Measurements from ENCODE around the gene ADK.
A peak's percentile ranks its signal among the peaks of the same experiment; 100 is the strongest.
"Not testable (repeated sequence)": the region's sequence is repeated elsewhere in the genome, so short reads cannot be mapped to it uniquely, and the experiment has no call there.

ADK gene

GRCh38 chr10:74243067-74243466, 92.0 kb downstream of the ADK start:
- no peak for DNase-seq (ENCODE audit: low read depth)

GRCh38 chr10:74244097-74244685, 93.2 kb downstream of the ADK start:
- peak; percentile 7 for DNase-seq (ENCODE audit: low read depth)

GRCh38 chr10:74244807-74245206, 93.8 kb downstream of the ADK start:
- DNase-seq (ENCODE audit: low read depth) = no peak

GRCh38 chr10:74246495-74246894, 95.5 kb downstream of the ADK start:
- no peak for DNase-seq (ENCODE audit: low read depth)

GRCh38 chr10:74249865-74250264, 98.8 kb downstream of the ADK start:
- DNase-seq (ENCODE audit: low read depth) = no peak

- no peak for DNase-seq (ENCODE audit: low read depth)
These were observed 104.2 kb downstream of the ADK start for GRCh38 chr10:74255214-74255613.

GRCh38 chr10:74255888-74256357, 104.9 kb downstream of the ADK start:
- no peak for DNase-seq (ENCODE audit: low read depth)

GRCh38 chr10:74262856-74263255, 111.8 kb downstream of the ADK start:
- DNase-seq (ENCODE audit: low read depth) = no peak

- DNase-seq (ENCODE audit: low read depth) = no peak
These were observed 113.0 kb downstream of the ADK start for GRCh38 chr10:74263996-74264395.

GRCh38 chr10:74272288-74272687, 121.3 kb downstream of the ADK start:
- DNase-seq (ENCODE audit: low read depth) = no peak

- DNase-seq (ENCODE audit: low read depth) = no peak
These were observed 124.8 kb downstream of the ADK start for GRCh38 chr10:74275755-74276290.

- no peak for DNase-seq (ENCODE audit: low read depth)
These were observed 125.4 kb downstream of the ADK start for GRCh38 chr10:74276416-74276815.

- no peak for DNase-seq (ENCODE audit: low read depth)
These were observed 131.3 kb downstream of the ADK start for GRCh38 chr10:74282151-74282847.

- DNase-seq (ENCODE audit: low read depth) = no peak
These were observed 131.8 kb downstream of the ADK start for GRCh38 chr10:74282848-74283210.

- no peak for DNase-seq (ENCODE audit: low read depth)
These were observed 138.2 kb downstream of the ADK start for GRCh38 chr10:74289188-74289587.

- no peak for DNase-seq (ENCODE audit: low read depth)
These were observed 138.9 kb downstream of the ADK start for GRCh38 chr10:74289951-74290350.

- no peak for DNase-seq (ENCODE audit: low read depth)
These were observed 139.7 kb downstream of the ADK start for GRCh38 chr10:74290708-74291107.

GRCh38 chr10:74292871-74293427, 141.9 kb downstream of the ADK start:
- DNase-seq (ENCODE audit: low read depth) = no peak

GRCh38 chr10:74293686-74294371, 142.8 kb downstream of the ADK start:
- DNase-seq (ENCODE audit: low read depth) = no peak

- DNase-seq (ENCODE audit: low read depth) = no peak
These were observed 146.5 kb downstream of the ADK start for GRCh38 chr10:74297389-74298080.

GRCh38 chr10:74300074-74300621, 149.1 kb downstream of the ADK start:
- not testable (repeated sequence) for DNase-seq (ENCODE audit: low read depth)

- no peak for DNase-seq (ENCODE audit: low read depth)
These were observed 149.6 kb downstream of the ADK start for GRCh38 chr10:74300666-74301065.
